H9 (cell line): ENCODE measurements around the gene HIVEP1. TPM values are rescaled to one million over a fixed set of nuclear protein-coding genes. Genes with fewer than 3 reads are reported as not detected.

Experiments used
- DNase-seq: peaks from one replicate; pipeline ENCODE4 v3.0.0-alpha.2; 2017
- H2AFZ ChIP-seq: one replicate; pipeline ENCODE4 v1.6.1; 2013; ENCODE audit warnings: mild to moderate bottlenecking, low read length, control low read depth, moderate library complexity
- H2AK5ac ChIP-seq: 2 replicates; pipeline ENCODE4 v1.6.1; 2013; ENCODE audit warnings: low read length, control low read depth, mixed read lengths; ENCODE audit not compliant: insufficient read length
- H2BK120ac ChIP-seq: one replicate; pipeline ENCODE4 v1.6.1; 2013; ENCODE audit warnings: low read depth, mild to moderate bottlenecking, low read length, control low read depth, inconsistent platforms; ENCODE audit not compliant: poor library complexity, severe bottlenecking
- H2BK12ac ChIP-seq: 2 replicates; pipeline ENCODE4 v1.6.1; 2013; ENCODE audit warnings: low read length, control low read depth, mixed read lengths, low read depth; ENCODE audit not compliant: insufficient read length
- H2BK15ac ChIP-seq: 2 replicates; pipeline ENCODE4 v1.6.1; 2013; ENCODE audit warnings: low read depth, low read length, control low read depth
- H2BK20ac ChIP-seq: one replicate; pipeline ENCODE4 v1.6.1; 2013; ENCODE audit warnings: low read depth, mild to moderate bottlenecking, low read length, control low read depth, inconsistent platforms; ENCODE audit not compliant: poor library complexity, severe bottlenecking
- H2BK5ac ChIP-seq: 2 replicates; pipeline ENCODE4 v1.6.1; 2013; ENCODE audit warnings: low read length, control low read depth, mixed read lengths; ENCODE audit not compliant: insufficient read length
- H3K14ac ChIP-seq: 2 replicates; pipeline ENCODE4 v1.6.1; 2013; ENCODE audit warnings: low read length, control low read depth; ENCODE audit not compliant: insufficient read depth
- H3K18ac ChIP-seq: 2 replicates; pipeline ENCODE4 v1.6.1; 2013; ENCODE audit warnings: low read depth, mild to moderate bottlenecking, mixed read lengths, low read length, control low read depth; ENCODE audit not compliant: insufficient read length
- H3K23ac ChIP-seq: 2 replicates; pipeline ENCODE4 v1.6.1; 2013; ENCODE audit warnings: low read length, control low read depth, mixed read lengths, low read depth; ENCODE audit not compliant: insufficient read length
- H3K23me2 ChIP-seq: 2 replicates; pipeline ENCODE4 v1.6.1; 2013; ENCODE audit warnings: low read depth, mild to moderate bottlenecking, mixed read lengths, low read length, control low read depth; ENCODE audit not compliant: insufficient read length, poor library complexity, severe bottlenecking
- H3K27ac ChIP-seq: 2 replicates; pipeline ENCODE4 v1.5.1; 2013; ENCODE audit warnings: low read length, control low read depth, mixed read lengths, low read depth; ENCODE audit not compliant: insufficient read length
- H3K27me3 ChIP-seq: 2 replicates; pipeline ENCODE4 v1.6.1; 2013; ENCODE audit warnings: low read length, control low read depth, inconsistent platforms; ENCODE audit not compliant: insufficient read depth
- H3K4ac ChIP-seq: 2 replicates; pipeline ENCODE4 v1.6.1; 2013; ENCODE audit warnings: low read depth, mild to moderate bottlenecking, control low read depth, inconsistent platforms, low read length, moderate library complexity
- H3K4me1 ChIP-seq: 2 replicates; pipeline ENCODE4 v1.6.1; 2013; ENCODE audit warnings: low read length, control low read depth, inconsistent platforms; ENCODE audit not compliant: insufficient read depth
- H3K4me2 ChIP-seq: 2 replicates; pipeline ENCODE4 v1.6.1; 2013; ENCODE audit warnings: low read length, control low read depth, mixed read lengths; ENCODE audit not compliant: insufficient read length, insufficient read depth
- H3K56ac ChIP-seq: 2 replicates; pipeline ENCODE4 v1.6.1; 2013; ENCODE audit warnings: low read depth, mild to moderate bottlenecking, mixed read lengths, low read length, control low read depth; ENCODE audit not compliant: insufficient read length
- H3K79me1 ChIP-seq: 2 replicates; pipeline ENCODE4 v1.6.1; 2013; ENCODE audit warnings: low read depth, mild to moderate bottlenecking, moderate library complexity, low read length, control low read depth, inconsistent platforms; ENCODE audit not compliant: insufficient read depth, poor library complexity, severe bottlenecking
- H3K79me2 ChIP-seq: 2 replicates; pipeline ENCODE4 v1.6.1; 2013; ENCODE audit warnings: low read length, control low read depth, inconsistent platforms; ENCODE audit not compliant: insufficient read depth
- H3K9ac ChIP-seq: 2 replicates; pipeline ENCODE4 v1.6.1; 2013; ENCODE audit warnings: low read length, control low read depth, mixed read lengths; ENCODE audit not compliant: insufficient read length; ENCODE audit errors: extremely low read depth
- H3K9me3 ChIP-seq: one replicate; pipeline ENCODE4 v1.6.1; 2013; ENCODE audit warnings: low read depth, low read length, inconsistent platforms; ENCODE audit not compliant: control insufficient read depth
- H3T11ph ChIP-seq: one replicate; pipeline ENCODE4 v1.6.1; 2013; ENCODE audit warnings: mild to moderate bottlenecking, low read length, control low read depth, inconsistent platforms
- H4K20me1 ChIP-seq: one replicate; pipeline ENCODE4 v1.6.1; 2013; ENCODE audit not compliant: control insufficient read depth, insufficient read length, insufficient read depth
- H4K5ac ChIP-seq: 2 replicates; pipeline ENCODE4 v1.6.1; 2013; ENCODE audit warnings: low read depth, mild to moderate bottlenecking, mixed read lengths, low read length, control low read depth; ENCODE audit not compliant: insufficient read length
- H4K8ac ChIP-seq: replicated peaks from 2 replicates; pipeline ENCODE4 v1.6.1; 2013; ENCODE audit warnings: low read length, control low read depth, mixed read lengths, low read depth; ENCODE audit not compliant: insufficient read length
- H4K91ac ChIP-seq: 2 replicates; pipeline ENCODE4 v1.6.1; 2013; ENCODE audit warnings: low read depth, mild to moderate bottlenecking, moderate library complexity, mixed read lengths, low read length, control low read depth; ENCODE audit not compliant: insufficient read length
- H3K27ac Mint-ChIP-seq, 3 experiments: 2 replicates in 2 of 3; 3 replicates in 1 of 3; pipeline ENCODE4 v1.8.0; 2020 to 2021; ENCODE audit warnings: mixed read lengths in 3 of 3, mild to moderate bottlenecking in 1 of 3, moderate library complexity in 1 of 3
- H3K27me3 Mint-ChIP-seq: 2 replicates; pipeline ENCODE4 v1.8.0; 2021; ENCODE audit warnings: low read depth, mild to moderate bottlenecking, moderate library complexity, mixed read lengths
- H3K36me3 Mint-ChIP-seq, 3 experiments: 2 replicates in 2 of 3; 3 replicates in 1 of 3; pipeline ENCODE4 v1.8.0; 2020 to 2021; ENCODE audit warnings: low read depth in 3 of 3, mixed read lengths in 3 of 3; ENCODE audit not compliant: insufficient read depth in 1 of 3
- H3K4me1 Mint-ChIP-seq, 2 experiments: 2 replicates each; pipeline ENCODE4 v1.8.0; 2020; ENCODE audit warnings: mixed read lengths in 2 of 2
- H3K4me3 Mint-ChIP-seq, 2 experiments: 2 replicates in 1 of 2; 3 replicates in 1 of 2; pipeline ENCODE4 v1.8.0; 2020 to 2021; ENCODE audit warnings: mild to moderate bottlenecking in 2 of 2, mixed read lengths in 2 of 2, moderate library complexity in 1 of 2
- H3K9me3 Mint-ChIP-seq, 2 experiments: 2 replicates in 1 of 2; 3 replicates in 1 of 2; pipeline ENCODE4 v1.8.0; 2020; ENCODE audit warnings: mild to moderate bottlenecking in 2 of 2, mixed read lengths in 2 of 2, moderate library complexity in 1 of 2
- CTCF ChIP-seq: fragments of 200-600 bp; sonication (generic); conservative IDR thresholded peaks from 3 replicates; pipeline ENCODE4 v1.8.0; 2021; ENCODE audit warnings: antibody characterized with exemption, mild to moderate bottlenecking
- WGBS: extraction: QIAGEN DNeasy Blood & Tissue Kit; methylation state at CpG from one replicate; pipeline ENCODE4 v1.1.7; 2013; ENCODE audit warnings: missing lambda C conversion rate, low lambda C conversion rate, mixed read lengths; ENCODE audit not compliant: insufficient read length; ENCODE audit errors: extremely low coverage; 5-methylcytosine and 5-hydroxymethylcytosine counted together
- total RNA-seq: library from RNA; stranded (reverse); gene quantifications from 2 replicates; pipeline ENCODE4 v1.2.1, GENCODE V29; 2021

HIVEP1 gene
- total RNA-seq, 1 experiment from 2014 or later, result 44.2 TPM

- TF ChIP-seq CTCF, result no peak
- no peak overlapping the region for H3K56ac ChIP-seq
- no peak overlapping the region for H3K4ac ChIP-seq
- no peak for DNase-seq
- H3K79me1 ChIP-seq, result peaks cover 10% of the 10 kb centered on the region
- no peak overlapping the region for H4K91ac ChIP-seq
- peaks cover 4% of the 10 kb centered on the region for H3K23me2 ChIP-seq
- no peak overlapping the region for H3K27ac ChIP-seq
- H3K36me3 Mint-ChIP-seq, result peaks cover 53 to 75% (median 70%) of the 10 kb centered on the region in 3 experiments
- WGBS, result no CpG with 5 or more reads among the region's 10 CpGs
- no peak overlapping the region for H2BK15ac ChIP-seq
- H3K27me3 ChIP-seq, result no peaks in the 10 kb centered on the region
- no peak overlapping the region for H3K4me3 Mint-ChIP-seq
- H3K27ac Mint-ChIP-seq, result no peak overlapping the region
- H2BK5ac ChIP-seq, result no peak overlapping the region
- no peak overlapping the region for H2AFZ ChIP-seq
- H3K27me3 Mint-ChIP-seq, result no peaks in the 10 kb centered on the region
- H3K9me3 Mint-ChIP-seq, result peaks cover 9 to 11% of the 10 kb centered on the region in 2 experiments
- no peak overlapping the region for H2BK20ac ChIP-seq
- no peak overlapping the region for H3K14ac ChIP-seq
- no peak overlapping the region for H3K18ac ChIP-seq
- H4K20me1 ChIP-seq, result no peaks in the 10 kb centered on the region
- H3K79me2 ChIP-seq, result peaks cover 18% of the 10 kb centered on the region; the same call in 1 of the 2 replicates
- H3K9ac ChIP-seq, result no peak overlapping the region
- H4K5ac ChIP-seq, result no peak overlapping the region
- H3K4me1 ChIP-seq, result no peaks in the 10 kb centered on the region; the same call in 1 of the 2 replicates
- no peak overlapping the region for H2BK120ac ChIP-seq
- no peak overlapping the region for H3K23ac ChIP-seq
- no peak overlapping the region for H2BK12ac ChIP-seq
- no peak overlapping the region for H3K4me2 ChIP-seq
- no peak overlapping the region for H2AK5ac ChIP-seq
- H3K4me1 Mint-ChIP-seq, result peaks cover 27 to 29% of the 10 kb centered on the region in 2 experiments
- no peak overlapping the region for H4K8ac ChIP-seq
- H3T11ph ChIP-seq, result no peak overlapping the region
- H3K9me3 ChIP-seq, result no peaks in the 10 kb centered on the region
These were observed 5.2 kb downstream of the HIVEP1 start for GRCh38 chr6:12017263-12017662.
